Cerebellar cortex (tissue), 1 donor: ENCODE measurements around the gene PRKRA.
A peak's percentile ranks its signal among the peaks of the same experiment; 100 is the strongest.
"Not testable (repeated sequence)": the region's sequence is repeated elsewhere in the genome, so short reads cannot be mapped to it uniquely, and the experiment has no call there.

Source experiments
- DNase-seq: peaks from one replicate; pipeline ENCODE4 v3.0.0-alpha.2; 2015; ENCODE audit warnings: low spot score

Gene PRKRA

GRCh38 chr2:178413472-178414265, 37.3 kb downstream of the PRKRA start:
- peak; percentile 78 for DNase-seq

GRCh38 chr2:178412453-178412852, 38.5 kb downstream of the PRKRA start:
- DNase-seq, result not testable (repeated sequence)

- no peak for DNase-seq
Observed at GRCh38 chr2:178412047-178412446, 38.9 kb downstream of the PRKRA start.

- DNase-seq, result no peak
Observed at GRCh38 chr2:178409261-178409660, 41.7 kb downstream of the PRKRA start.

- no peak for DNase-seq
Observed at GRCh38 chr2:178404368-178404767, 46.6 kb downstream of the PRKRA start.

- no peak for DNase-seq
Observed at GRCh38 chr2:178403671-178404306, 47.2 kb downstream of the PRKRA start.

- no peak for DNase-seq
Observed at GRCh38 chr2:178401994-178402437, 49.0 kb downstream of the PRKRA start.

GRCh38 chr2:178397002-178397605, 53.9 kb downstream of the PRKRA start:
- peak; percentile 82 for DNase-seq

GRCh38 chr2:178395941-178396570, 54.9 kb downstream of the PRKRA start:
- no peak for DNase-seq

- DNase-seq, result no peak
Observed at GRCh38 chr2:178395295-178395694, 55.7 kb downstream of the PRKRA start.

- no peak for DNase-seq
Observed at GRCh38 chr2:178394859-178395258, 56.1 kb downstream of the PRKRA start.

GRCh38 chr2:178392215-178392614, 58.8 kb downstream of the PRKRA start:
- peak; percentile 37 for DNase-seq

- DNase-seq, result no peak
Observed at GRCh38 chr2:178391701-178392100, 59.3 kb downstream of the PRKRA start.

GRCh38 chr2:178388287-178388686, 62.7 kb downstream of the PRKRA start:
- no peak for DNase-seq

- no peak for DNase-seq
Observed at GRCh38 chr2:178386986-178387597, 63.9 kb downstream of the PRKRA start.

- no peak for DNase-seq
Observed at GRCh38 chr2:178385595-178386148, 65.3 kb downstream of the PRKRA start.

- no peak for DNase-seq
Observed at GRCh38 chr2:178383718-178384117, 67.3 kb downstream of the PRKRA start.
